Retinal pigment epithelial cell (primary cell): ENCODE data around the gene DYNLL2.
A peak's percentile ranks its signal among the peaks of the same experiment; 100 is the strongest.

Experiments
- DNase-seq: peaks from one replicate; pipeline ENCODE4 v3.0.0-alpha.2; 2010; ENCODE audit warnings: low read depth
- H3K4me3 ChIP-seq: 2 replicates; pipeline ENCODE4 v1.5.1; 2011; ENCODE audit warnings: mild to moderate bottlenecking, low read length, control low read depth, moderate library complexity
- CTCF ChIP-seq: conservative IDR thresholded peaks from 2 replicates; pipeline ENCODE4 v1.5.1; 2011; ENCODE audit warnings: low read depth, low read length, control low read depth, inconsistent platforms

DYNLL2 gene

GRCh38 chr17:58105093-58105492 lies 21.9 kb downstream of the DYNLL2 start:
- H3K4me3 ChIP-seq: no peak overlapping the region
- DNase-seq: no peak
- no peak for TF ChIP-seq CTCF

- DNase-seq: no peak
- no peak for TF ChIP-seq CTCF
- H3K4me3 ChIP-seq: no peak overlapping the region
Observed at GRCh38 chr17:58107306-58107705, 24.1 kb downstream of the DYNLL2 start.

- H3K4me3 ChIP-seq: no peak overlapping the region
- no peak for TF ChIP-seq CTCF
- DNase-seq: no peak
Observed at GRCh38 chr17:58109197-58109596, 26.0 kb downstream of the DYNLL2 start.

- H3K4me3 ChIP-seq: no peak overlapping the region
- DNase-seq: no peak
- TF ChIP-seq CTCF: no peak
Observed at GRCh38 chr17:58110012-58110411, 26.8 kb downstream of the DYNLL2 start.

GRCh38 chr17:58111676-58112075 lies 28.5 kb downstream of the DYNLL2 start:
- no peak overlapping the region for H3K4me3 ChIP-seq
- no peak for TF ChIP-seq CTCF
- DNase-seq: no peak

GRCh38 chr17:58112970-58113631 lies 29.9 kb downstream of the DYNLL2 start:
- DNase-seq: no peak
- TF ChIP-seq CTCF: peak; percentile 96
- H3K4me3 ChIP-seq: no peak overlapping the region

- TF ChIP-seq CTCF: no peak
- DNase-seq: no peak
- H3K4me3 ChIP-seq: no peak overlapping the region
Observed at GRCh38 chr17:58113947-58114346, 30.7 kb downstream of the DYNLL2 start.
